Upper lobe of left lung (tissue), 6 donors: ENCODE results near the gene TMEM35A. TPM values are rescaled to one million over a fixed set of nuclear protein-coding genes. Genes with fewer than 3 reads are reported as not detected.

ENCODE experiments used
- ATAC-seq, 2 donors: fragments of 200-7000 bp; cut with Tn5 transposase; one replicate each; pipeline ENCODE4 v1.9.1; 2022; ENCODE audit warnings: mild to moderate bottlenecking in 2 of 2, moderate library complexity in 2 of 2; ENCODE audit not compliant: low FRiP score in 2 of 2
- DNase-seq, 2 donors: peaks; one replicate each; pipeline ENCODE4 v3.0.0-alpha.2; 2019 to 2020
- H3K27ac ChIP-seq, 4 donors: fragments of 200-600 bp; sonication (generic); one replicate each; pipeline ENCODE4 v1.5.1; 2016 to 2019
- H3K27me3 ChIP-seq, 4 donors: fragments of 200-600 bp; sonication (generic); one replicate each; pipeline ENCODE4 v1.5.1; 2017 to 2019
- H3K36me3 ChIP-seq, 4 donors: fragments of 200-600 bp; sonication (generic); one replicate each; pipeline ENCODE4 v1.5.1; 2016 to 2019
- H3K4me1 ChIP-seq, 4 donors: fragments of 200-600 bp; sonication (generic); one replicate each; pipeline ENCODE4 v1.5.1; 2018 to 2019
- H3K4me3 ChIP-seq, 4 donors: fragments of 200-600 bp; sonication (generic); one replicate each; pipeline ENCODE4 v1.5.1; 2017 to 2019; ENCODE audit warnings: mild to moderate bottlenecking in 2 of 4, moderate library complexity in 1 of 4
- H3K9me3 ChIP-seq, 4 donors: fragments of 200-600 bp; sonication (generic); one replicate each; pipeline ENCODE4 v1.5.1; 2018 to 2019
- CTCF ChIP-seq, 6 experiments: fragments of 450-650 bp in 4 of 6; fragments of 200-600 bp in 2 of 6; sonication (generic) in 2 of 6; IDR thresholded peaks; one replicate each; pipeline ENCODE4 v1.5.1; 2016 to 2019; ENCODE audit warnings: antibody characterized with exemption in 6 of 6
- EP300 ChIP-seq, 4 donors: sonication (generic); formaldehyde crosslinking; IDR thresholded peaks; one replicate each; pipeline ENCODE4 v1.5.1; 2017; ENCODE audit warnings: antibody characterized with exemption in 4 of 4, control low read depth in 2 of 4
- POLR2A ChIP-seq, 4 donors: fragments of 450-650 bp; IDR thresholded peaks; one replicate each; pipeline ENCODE4 v1.5.1; 2016 to 2017; ENCODE audit warnings: antibody characterized with exemption in 4 of 4, mild to moderate bottlenecking in 2 of 4
- POLR2AphosphoS5 ChIP-seq, 2 donors: sonication (generic); formaldehyde crosslinking; IDR thresholded peaks; one replicate each; pipeline ENCODE4 v1.5.1; 2017; ENCODE audit warnings: antibody characterized with exemption in 2 of 2
- WGBS, 2 donors: methylation state at CpG; one replicate each; pipeline ENCODE4 v1.1.5; 2017 to 2018; 5-methylcytosine and 5-hydroxymethylcytosine counted together
- total RNA-seq, 6 donors: library from RNA; depleted of rRNA in 4 of 6; stranded (reverse); fragments of >200 nt in 4 of 6; gene quantifications; one replicate each; pipeline versions ENCODE4 v1.1.0 to v1.2.1, GENCODE V29; 2016 to 2021
- donor health status: DM: no; HTN: no; CAD: no; lungs with moderate emphysema.
- donor health status: DM: no; HTN: yes; CAD: no; lungs with severe emphysema.

TMEM35A gene
- total RNA-seq: 1 to 10 TPM in 2 of 6 donors, under 1 TPM in 2, not detected in 2; 0.46 to 1.3 (median 1.0) TPM

GRCh38 chrX:101078716-101079598, at the start of gene TMEM35A:
Gene TMEM35A, plus strand, starts transcription at chrX:101078879. Its CDS starts 124 bp downstream, at chrX:101079003.
- H3K36me3 ChIP-seq: no peaks in the 10 kb centered on the region
- no peaks in the 10 kb centered on the region for H3K4me1 ChIP-seq
- peak within 1 kb of the TSS in 3 of 4 donors; percentile 24 to 43 (median 40) for H3K4me3 ChIP-seq
- ATAC-seq: peak; percentile 55 to 74
- H3K9me3 ChIP-seq: no peaks in the 10 kb centered on the region
- no peak for DNase-seq
- TF ChIP-seq POLR2A (IDR thresholded peaks at IDR 0.05) (no peak), POLR2AphosphoS5 (IDR thresholded peaks at IDR 0.05) (no peak), EP300 (IDR thresholded peaks at IDR 0.05) (no peak)
- no peaks in the 10 kb centered on the region for H3K27me3 ChIP-seq
- H3K27ac ChIP-seq: no peak within 1 kb of the TSS
- WGBS, 2 donors: 2 to 28% methylated on average over 20 to 23 of the region's 23 CpGs

- Histone ChIP-seq H3K4me1 (no peaks in the 10 kb centered on the region), H3K27ac (no peak overlapping the region), H3K36me3 (peaks cover 0 to 22% (median 2%) of the 10 kb centered on the region in 4 donors), H3K27me3 (no peaks in the 10 kb centered on the region), H3K4me3 (no peak overlapping the region), H3K9me3 (no peaks in the 10 kb centered on the region)
- WGBS, 2 donors: 81% methylated on average over 1 of the region's 1 CpG; no CpG with 5 or more reads in 1 of the 2 donors
- ATAC-seq: no peak
- TF ChIP-seq EP300 (IDR thresholded peaks at IDR 0.05) (no peak), CTCF (IDR thresholded peaks at IDR 0.05) (no peak), POLR2AphosphoS5 (IDR thresholded peaks at IDR 0.05) (no peak), POLR2A (IDR thresholded peaks at IDR 0.05) (no peak)
- no peak for DNase-seq
These were observed 49.0 kb upstream of the TMEM35A start for GRCh38 chrX:101029665-101030064.

GRCh38 chrX:101037231-101037630, 41.4 kb upstream of the TMEM35A start:
- TF ChIP-seq CTCF (IDR thresholded peaks at IDR 0.05): no peak
- TF ChIP-seq POLR2AphosphoS5 (IDR thresholded peaks at IDR 0.05): no peak
- no peak for TF ChIP-seq EP300 (IDR thresholded peaks at IDR 0.05)
- no peak for TF ChIP-seq POLR2A (IDR thresholded peaks at IDR 0.05)
- Histone ChIP-seq H3K4me3 (no peak overlapping the region), H3K36me3 (peaks cover 0 to 35% (median 11%) of the 10 kb centered on the region in 4 donors), H3K4me1 (no peaks in the 10 kb centered on the region), H3K27ac (no peak overlapping the region), H3K9me3 (no peaks in the 10 kb centered on the region), H3K27me3 (no peaks in the 10 kb centered on the region)
- ATAC-seq: no peak
- DNase-seq: no peak

- Histone ChIP-seq H3K4me1 (no peaks in the 10 kb centered on the region), H3K36me3 (peaks cover 0 to 32% (median 6%) of the 10 kb centered on the region in 4 donors), H3K27me3 (no peaks in the 10 kb centered on the region), H3K9me3 (no peaks in the 10 kb centered on the region), H3K27ac (no peak overlapping the region), H3K4me3 (no peak overlapping the region)
- WGBS, 2 donors: 71 to 96% methylated on average over 4 of the region's 4 CpGs
- DNase-seq (no peak), ATAC-seq (no peak)
- TF ChIP-seq CTCF (IDR thresholded peaks at IDR 0.05) (no peak), POLR2AphosphoS5 (IDR thresholded peaks at IDR 0.05) (no peak), POLR2A (IDR thresholded peaks at IDR 0.05) (no peak), EP300 (IDR thresholded peaks at IDR 0.05) (no peak)
These were observed 38.5 kb upstream of the TMEM35A start for GRCh38 chrX:101040197-101040596.

GRCh38 chrX:101051153-101051548, 27.5 kb upstream of the TMEM35A start:
- Histone ChIP-seq H3K4me3 (peak overlapping the region; percentile 41 to 69 (median 58)), H3K9me3 (no peaks in the 10 kb centered on the region), H3K27me3 (no peaks in the 10 kb centered on the region), H3K4me1 (peaks cover 0 to 4% (median 0%) of the 10 kb centered on the region in 4 donors), H3K36me3 (no peaks in the 10 kb centered on the region), H3K27ac (peak overlapping the region; percentile 86 to 90 (median 90))
- peak in 1 of 2 donors; percentile 6 for ATAC-seq
- TF ChIP-seq POLR2AphosphoS5 (IDR thresholded peaks at IDR 0.05) (no peak), EP300 (IDR thresholded peaks at IDR 0.05) (no peak), POLR2A (IDR thresholded peaks at IDR 0.05) (no peak), CTCF (IDR thresholded peaks at IDR 0.05) (no peak)
- WGBS, 2 donors: 23 to 25% methylated on average over 5 of the region's 5 CpGs
- DNase-seq: no peak
